Loucy (cell line): ENCODE results near the gene TIMMDC1.

Experiments
- H2AFZ ChIP-seq: fragments of 200-600 bp; sonication (generic); 2 replicates; pipeline ENCODE4 v1.6.0; 2016; ENCODE audit warnings: antibody characterized with exemption, mild to moderate bottlenecking, low read length, moderate library complexity
- H3F3A ChIP-seq: fragments of 200-600 bp; 2 replicates; pipeline ENCODE4 v1.6.0; 2016; ENCODE audit warnings: antibody characterized with exemption, low read depth, mild to moderate bottlenecking
- H3K27me3 ChIP-seq: fragments of 200-600 bp; sonication (generic); 2 replicates; pipeline ENCODE4 v1.6.1; 2014; ENCODE audit warnings: low read length, mild to moderate bottlenecking; ENCODE audit not compliant: insufficient read depth, poor library complexity, severe bottlenecking
- H3K36me3 ChIP-seq: fragments of 200-600 bp; sonication (generic); 2 replicates; pipeline ENCODE4 v1.6.1; 2016; ENCODE audit warnings: low read length; ENCODE audit not compliant: insufficient read depth
- H3K4me1 ChIP-seq: fragments of 200-600 bp; sonication (generic); 2 replicates; pipeline ENCODE4 v1.5.1; 2014; ENCODE audit warnings: low read length, mild to moderate bottlenecking; ENCODE audit not compliant: insufficient read depth, poor library complexity, severe bottlenecking
- H3K4me2 ChIP-seq: fragments of 200-600 bp; sonication (generic); 2 replicates; pipeline ENCODE4 v1.6.0; 2014; ENCODE audit warnings: antibody characterized with exemption, low read length, low read depth, mild to moderate bottlenecking; ENCODE audit not compliant: poor library complexity, severe bottlenecking
- H3K4me3 ChIP-seq: fragments of 200-600 bp; sonication (generic); 2 replicates; pipeline ENCODE4 v1.5.1; 2014; ENCODE audit warnings: low read length, mild to moderate bottlenecking, mixed read lengths; ENCODE audit not compliant: poor library complexity, severe bottlenecking
- H3K79me2 ChIP-seq: fragments of 200-600 bp; sonication (generic); 2 replicates; pipeline ENCODE4 v1.6.1; 2014; ENCODE audit warnings: low read length; ENCODE audit not compliant: insufficient read depth
- H3K9ac ChIP-seq: fragments of 200-600 bp; sonication (generic); 2 replicates; pipeline ENCODE4 v1.6.0; 2014; ENCODE audit warnings: mild to moderate bottlenecking, low read depth, low read length, moderate library complexity; ENCODE audit not compliant: poor library complexity, severe bottlenecking
- H3K9me2 ChIP-seq: fragments of 200-600 bp; sonication (generic); replicated peaks from 2 replicates; pipeline ENCODE4 v1.6.1; 2016; ENCODE audit warnings: low read depth, low read length, mixed read lengths
- H3K9me3 ChIP-seq: fragments of 200-600 bp; sonication (generic); 2 replicates; pipeline ENCODE4 v1.6.1; 2014; ENCODE audit warnings: mild to moderate bottlenecking, antibody characterized with exemption, low read length, low read depth; ENCODE audit not compliant: insufficient read depth
- H4K20me1 ChIP-seq: fragments of 200-600 bp; sonication (generic); 2 replicates; pipeline ENCODE4 v1.6.0; 2014; ENCODE audit warnings: antibody characterized with exemption, low read length, mild to moderate bottlenecking; ENCODE audit not compliant: insufficient read depth, poor library complexity, severe bottlenecking
- CTCF ChIP-seq: fragments of 200-600 bp; sonication (generic); conservative IDR thresholded peaks from 2 replicates; pipeline ENCODE4 v1.5.1; 2014; ENCODE audit warnings: mild to moderate bottlenecking, antibody characterized with exemption, low read length
- EZH2phosphoT487 ChIP-seq: fragments of 200-600 bp; IDR thresholded peaks from 2 replicates; pipeline ENCODE4 v1.6.1; 2018; ENCODE audit warnings: antibody characterized with exemption, mild to moderate bottlenecking, moderate library complexity, borderline replicate concordance

The TIMMDC1 gene

GRCh38 chr3:119497820-119498185 is 544 bp upstream of the TIMMDC1 start:
- Histone ChIP-seq H3K9ac (peak overlapping the region; percentile 95), H4K20me1 (peaks cover 6% of the 10 kb centered on the region), H3K27me3 (no peaks in the 10 kb centered on the region), H3K4me2 (peak overlapping the region; percentile 74), H3K36me3 (no peaks in the 10 kb centered on the region), H3K4me1 (peaks cover 30% of the 10 kb centered on the region), H3K4me3 (peak overlapping the region; percentile 93), H3K9me2 (no peaks in the 10 kb centered on the region), H3K79me2 (peaks cover 30% of the 10 kb centered on the region), H2AFZ (peak overlapping the region; percentile 90), H3K9me3 (no peaks in the 10 kb centered on the region), H3F3A (no peaks in the 10 kb centered on the region)
- TF ChIP-seq CTCF (no peak), EZH2phosphoT487 (no peak)

GRCh38 chr3:119500265-119500664 is 1.9 kb downstream of the TIMMDC1 start:
- Histone ChIP-seq H3K4me3 (peak overlapping the region; percentile 93), H3K9ac (peak overlapping the region; percentile 95), H3K27me3 (no peaks in the 10 kb centered on the region), H3K79me2 (peaks cover 30% of the 10 kb centered on the region), H3K4me2 (peak overlapping the region; percentile 68), H3K9me2 (no peaks in the 10 kb centered on the region), H3K4me1 (peaks cover 33% of the 10 kb centered on the region), H2AFZ (no peak overlapping the region), H3F3A (no peaks in the 10 kb centered on the region), H3K36me3 (no peaks in the 10 kb centered on the region), H3K9me3 (no peaks in the 10 kb centered on the region), H4K20me1 (peaks cover 6% of the 10 kb centered on the region)
- TF ChIP-seq EZH2phosphoT487 (no peak), CTCF (no peak)

GRCh38 chr3:119500901-119501300 is 2.6 kb downstream of the TIMMDC1 start:
- no peak for TF ChIP-seq CTCF
- Histone ChIP-seq H3K4me1 (peaks cover 33% of the 10 kb centered on the region), H3K9me2 (no peaks in the 10 kb centered on the region), H3K36me3 (no peaks in the 10 kb centered on the region), H3K4me3 (peak overlapping the region; percentile 93), H4K20me1 (peaks cover 6% of the 10 kb centered on the region), H3K79me2 (peaks cover 30% of the 10 kb centered on the region), H3K27me3 (no peaks in the 10 kb centered on the region), H3K9ac (peak overlapping the region; percentile 95), H3F3A (no peaks in the 10 kb centered on the region), H2AFZ (no peak overlapping the region), H3K9me3 (no peaks in the 10 kb centered on the region), H3K4me2 (peak overlapping the region; percentile 68)
